AG09309 (cell line): ENCODE data around the gene TRPM1.
A peak's percentile ranks its signal among the peaks of the same experiment; 100 is the strongest.

Experiments used
- DNase-seq: peaks from one replicate; pipeline ENCODE4 v3.0.0-alpha.2; 2010; ENCODE audit warnings: low read depth
- H3K4me3 ChIP-seq: 2 replicates; pipeline ENCODE4 v1.5.1; 2011; ENCODE audit warnings: mild to moderate bottlenecking, low read depth, low read length, moderate library complexity; ENCODE audit not compliant: control insufficient read depth
- TF ChIP-seq, protein P1 (sequence below): IDR thresholded peaks from 2 replicates; pipeline ENCODE4 v1.5.1; 2011; ENCODE audit warnings: mild to moderate bottlenecking, low read depth, low read length, inconsistent platforms; ENCODE audit not compliant: insufficient read depth, control insufficient read depth; ENCODE audit errors: missing control alignments

Gene TRPM1

DNA sequence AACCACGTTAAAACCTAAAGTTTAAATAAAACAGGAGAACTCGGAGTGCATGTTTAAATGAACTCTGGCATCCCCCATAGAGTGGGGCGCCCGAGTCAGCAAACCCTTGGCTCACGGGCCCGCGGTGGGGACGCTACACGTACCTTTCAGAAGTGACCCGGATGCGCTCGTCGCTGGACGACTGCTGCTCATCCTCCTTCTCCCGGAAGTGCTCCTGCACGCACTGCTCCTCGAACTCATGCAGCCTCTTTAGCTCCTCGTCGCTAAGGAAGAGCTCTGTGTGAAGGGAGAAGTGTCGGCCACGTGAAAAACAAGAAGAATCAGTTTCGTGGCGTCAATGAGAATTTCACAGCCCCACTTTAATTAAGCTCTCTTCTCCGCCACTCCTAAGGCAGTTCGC is 75.5 kb downstream of the TRPM1 start:
- TF ChIP-seq, protein P1, sequence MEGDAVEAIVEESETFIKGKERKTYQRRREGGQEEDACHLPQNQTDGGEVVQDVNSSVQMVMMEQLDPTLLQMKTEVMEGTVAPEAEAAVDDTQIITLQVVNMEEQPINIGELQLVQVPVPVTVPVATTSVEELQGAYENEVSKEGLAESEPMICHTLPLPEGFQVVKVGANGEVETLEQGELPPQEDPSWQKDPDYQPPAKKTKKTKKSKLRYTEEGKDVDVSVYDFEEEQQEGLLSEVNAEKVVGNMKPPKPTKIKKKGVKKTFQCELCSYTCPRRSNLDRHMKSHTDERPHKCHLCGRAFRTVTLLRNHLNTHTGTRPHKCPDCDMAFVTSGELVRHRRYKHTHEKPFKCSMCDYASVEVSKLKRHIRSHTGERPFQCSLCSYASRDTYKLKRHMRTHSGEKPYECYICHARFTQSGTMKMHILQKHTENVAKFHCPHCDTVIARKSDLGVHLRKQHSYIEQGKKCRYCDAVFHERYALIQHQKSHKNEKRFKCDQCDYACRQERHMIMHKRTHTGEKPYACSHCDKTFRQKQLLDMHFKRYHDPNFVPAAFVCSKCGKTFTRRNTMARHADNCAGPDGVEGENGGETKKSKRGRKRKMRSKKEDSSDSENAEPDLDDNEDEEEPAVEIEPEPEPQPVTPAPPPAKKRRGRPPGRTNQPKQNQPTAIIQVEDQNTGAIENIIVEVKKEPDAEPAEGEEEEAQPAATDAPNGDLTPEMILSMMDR: no peak
- no peak overlapping the region for H3K4me3 ChIP-seq
- no peak for DNase-seq

DNA sequence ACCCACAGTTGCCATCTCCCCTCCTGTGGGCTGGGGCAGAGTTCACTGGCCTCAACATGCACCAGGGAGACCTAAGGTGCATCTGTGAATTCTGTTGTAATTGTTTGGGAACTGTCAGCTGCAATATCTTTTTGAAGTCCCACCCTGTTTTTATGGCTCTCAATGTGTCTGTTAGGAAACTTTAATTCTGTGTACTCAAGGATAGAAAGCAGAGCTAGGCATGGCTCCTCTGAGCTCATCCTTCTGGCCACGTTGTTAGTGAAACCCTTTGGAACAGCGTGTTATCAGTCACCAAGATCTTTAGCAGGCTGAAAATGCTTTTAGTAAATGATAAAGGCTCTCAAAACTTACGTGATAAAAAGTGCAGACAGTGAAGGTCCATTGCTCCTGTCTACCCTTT is 76.5 kb downstream of the TRPM1 start:
- DNase-seq: no peak
- no peak overlapping the region for H3K4me3 ChIP-seq
- TF ChIP-seq, protein P1: no peak

DNA sequence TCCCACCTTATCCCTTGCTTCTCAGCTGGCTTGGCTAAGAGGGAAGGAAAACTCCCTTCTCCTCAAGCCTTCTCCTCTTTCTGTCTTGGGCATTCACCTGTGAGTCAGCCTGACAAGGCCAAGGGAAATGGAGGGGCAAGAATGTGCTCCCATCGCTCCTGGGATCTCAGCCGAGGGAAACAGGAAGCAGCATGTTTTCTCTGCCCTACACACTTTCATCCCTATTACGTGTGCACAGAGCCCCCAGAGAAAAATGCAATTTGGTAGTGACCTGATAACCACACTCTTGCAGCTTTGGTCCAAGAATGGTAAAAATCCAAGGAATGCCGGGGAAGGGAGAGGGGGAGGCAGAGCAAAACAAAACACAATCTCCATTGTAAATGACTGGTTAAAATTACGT is 77.2 kb downstream of the TRPM1 start:
- peak; percentile 93 for DNase-seq
- TF ChIP-seq, protein P1: no peak
- H3K4me3 ChIP-seq: no peak overlapping the region

DNA sequence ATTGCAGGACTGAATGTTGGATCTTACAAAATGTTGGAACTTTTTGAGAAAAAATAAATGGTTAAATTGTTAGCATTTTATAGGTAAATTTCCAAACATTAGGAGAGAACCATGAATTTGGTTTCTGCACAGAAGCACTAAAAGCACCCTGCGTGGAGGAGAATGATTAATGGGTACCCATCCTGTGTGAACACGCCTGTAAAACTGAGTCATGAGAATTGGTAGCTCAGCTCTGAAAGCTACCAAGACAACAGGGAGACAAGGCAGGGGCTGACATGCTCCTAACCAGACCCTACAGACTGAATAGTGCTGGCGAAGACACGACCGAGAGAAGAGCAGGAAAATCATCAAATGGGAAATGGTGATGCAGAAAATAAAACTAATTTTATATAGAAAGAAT is 77.7 kb downstream of the TRPM1 start:
- H3K4me3 ChIP-seq: no peak overlapping the region
- TF ChIP-seq, protein P1: no peak
- DNase-seq: no peak

DNA sequence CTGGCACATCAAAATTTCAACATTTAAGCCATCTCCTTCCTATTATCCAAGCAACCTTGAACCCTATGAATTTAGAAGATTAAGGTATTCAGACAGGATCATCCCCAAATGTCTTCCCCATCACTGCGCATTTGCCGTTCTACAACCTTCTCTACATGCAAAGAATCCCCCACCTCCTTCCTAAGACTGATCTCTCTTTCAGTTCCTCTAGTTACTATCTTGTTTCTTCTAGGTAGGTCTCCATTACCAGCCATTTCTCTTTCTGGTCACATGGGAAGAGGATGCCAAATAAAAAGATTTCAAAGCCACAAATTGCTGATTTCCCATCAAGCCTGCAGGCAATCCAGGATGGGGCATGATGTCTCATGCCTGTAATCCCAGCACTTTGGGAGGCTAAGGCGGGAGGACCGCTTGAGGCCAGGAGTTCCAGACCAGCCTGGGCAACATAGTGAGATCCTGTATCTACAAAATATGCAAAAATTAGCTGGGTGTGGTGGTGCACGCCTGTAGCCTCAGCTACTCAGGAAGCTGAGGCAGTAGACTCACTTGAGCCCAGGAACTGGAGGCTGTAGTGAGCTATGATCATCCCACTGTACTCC is 80.4 kb downstream of the TRPM1 start:
- no peak for DNase-seq
- no peak overlapping the region for H3K4me3 ChIP-seq
- TF ChIP-seq, protein P1: no peak

DNA sequence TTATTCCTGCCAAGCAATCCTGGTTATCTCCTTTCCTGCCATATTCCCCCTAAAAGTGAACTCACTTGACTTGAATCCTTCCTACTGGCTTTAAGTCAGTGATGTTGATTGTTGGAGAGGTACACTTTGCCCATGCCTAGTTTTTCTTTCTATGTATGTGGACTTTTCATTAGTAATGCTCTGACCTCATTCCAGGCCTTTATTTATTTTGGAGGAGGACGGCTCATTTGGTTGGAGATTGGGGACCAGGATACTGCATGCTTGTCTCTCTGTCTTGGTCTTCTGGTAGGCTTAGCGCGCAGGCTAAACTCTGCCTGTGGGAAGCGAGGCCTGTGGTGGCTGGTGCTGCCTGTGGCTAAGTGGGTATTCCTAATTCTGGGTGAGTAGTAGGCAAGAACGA is 81.0 kb downstream of the TRPM1 start:
- TF ChIP-seq, protein P1: no peak
- no peak for DNase-seq
- H3K4me3 ChIP-seq: no peak overlapping the region

DNA sequence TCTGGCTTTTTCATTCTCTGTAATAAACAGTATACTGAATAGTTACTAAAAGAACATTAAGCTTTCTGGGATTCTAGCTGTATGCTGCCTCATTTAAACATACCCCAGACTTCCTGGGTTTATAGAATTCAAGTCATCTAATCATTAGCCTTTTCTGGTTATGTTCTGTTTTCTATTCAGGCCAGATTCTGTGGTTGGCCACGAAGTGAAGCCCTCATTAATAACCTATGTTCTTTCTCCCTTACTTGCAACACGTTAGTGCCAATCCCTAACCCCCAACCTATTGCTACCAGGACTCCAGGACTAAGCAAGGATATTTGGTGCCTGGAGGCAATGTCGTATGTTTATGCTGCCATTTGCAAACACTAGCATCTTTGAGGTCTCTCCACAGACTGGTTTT is 81.5 kb downstream of the TRPM1 start:
- TF ChIP-seq, protein P1: no peak
- no peak for DNase-seq
- no peak overlapping the region for H3K4me3 ChIP-seq
